Fibroblast of mammary gland (primary cell): Measurements from ENCODE around the gene SH3RF3.
A peak's percentile ranks its signal among the peaks of the same experiment; 100 is the strongest.

ENCODE experiments used
- DNase-seq: peaks from one replicate; pipeline ENCODE4 v3.0.0-alpha.2; 2010; ENCODE audit warnings: low read depth
- H3K4me3 ChIP-seq: 2 replicates; pipeline ENCODE4 v1.5.1; 2011; ENCODE audit warnings: low read depth, mild to moderate bottlenecking, low read length, moderate library complexity; ENCODE audit not compliant: control insufficient read depth
- CTCF ChIP-seq: conservative IDR thresholded peaks from 2 replicates; pipeline ENCODE4 v1.5.1; 2011; ENCODE audit warnings: low read depth, low read length, inconsistent platforms; ENCODE audit not compliant: control insufficient read depth, insufficient read depth

The SH3RF3 gene

GRCh38 chr2:109545828-109546713 lies 417.1 kb downstream of the SH3RF3 start:
- TF ChIP-seq CTCF = peak; percentile 96
- peak; percentile 58 for DNase-seq
- H3K4me3 ChIP-seq = no peak overlapping the region

GRCh38 chr2:109547280-109547679 lies 418.3 kb downstream of the SH3RF3 start:
- no peak overlapping the region for H3K4me3 ChIP-seq
- DNase-seq = no peak
- no peak for TF ChIP-seq CTCF

GRCh38 chr2:109549016-109549590 lies 420.1 kb downstream of the SH3RF3 start:
- no peak overlapping the region for H3K4me3 ChIP-seq
- DNase-seq = no peak
- no peak for TF ChIP-seq CTCF
